ENCODE data around the gene B4GALNT3. TPM values are rescaled to one million over a fixed set of nuclear protein-coding genes. Genes with fewer than 3 reads are reported as not detected.

The B4GALNT3 gene
- total RNA-seq, 2 experiments from 2014 or later = 0.37 to 0.64 TPM

- Mint-ChIP-seq H3K36me3 (no peaks in the 10 kb centered on the region), H3K4me1 (peaks cover 16% of the 10 kb centered on the region), H3K9me3 (ENCODE audit: low read depth) (no peaks in the 10 kb centered on the region), H3K27ac (no peak overlapping the region), H3K27me3 (peaks cover 71% of the 10 kb centered on the region), H3K4me3 (peak overlapping the region; percentile 65)
- CTCF ChIA-PET = interaction anchor here (4.0 kb wide), 1 partner anchor 89 kb away, joined by 17 read pairs; no protein-coding TSS in a partner anchor
- ATAC-seq (no peak), DNase-seq (no peak)
These were observed 699 bp upstream of the B4GALNT3 start for GRCh38 chr12:459050-459429.

- CTCF ChIA-PET = interaction anchor here (0.8 to 4.6 kb wide), 5 partner anchors 7 to 90 kb away, joined by 4 to 37 read pairs (median 15); no protein-coding TSS in a partner anchor
- Mint-ChIP-seq H3K4me3 (peak overlapping the region; percentile 68), H3K27me3 (peaks cover 77% of the 10 kb centered on the region), H3K9me3 (ENCODE audit: low read depth) (no peaks in the 10 kb centered on the region), H3K4me1 (peaks cover 16% of the 10 kb centered on the region), H3K36me3 (no peaks in the 10 kb centered on the region), H3K27ac (no peak overlapping the region)
- DNase-seq = peak; percentile 53
- ATAC-seq = peak; percentile 84
These were observed 807 bp downstream of the B4GALNT3 start for GRCh38 chr12:460261-461230.

GRCh38 chr12:461425-461824, 1.7 kb downstream of the B4GALNT3 start:
- CTCF ChIA-PET = interaction anchor here (3.4 to 4.6 kb wide), 2 partner anchors 8 to 86 kb away, joined by 15 to 37 read pairs; no protein-coding TSS in a partner anchor
- Mint-ChIP-seq H3K4me3 (peak overlapping the region; percentile 68), H3K9me3 (ENCODE audit: low read depth) (no peaks in the 10 kb centered on the region), H3K27me3 (peaks cover 70% of the 10 kb centered on the region), H3K4me1 (peaks cover 16% of the 10 kb centered on the region), H3K36me3 (no peaks in the 10 kb centered on the region), H3K27ac (no peak overlapping the region)
- ATAC-seq (no peak), DNase-seq (no peak)

GRCh38 chr12:462936-463705, 3.4 kb downstream of the B4GALNT3 start:
- Mint-ChIP-seq H3K36me3 (no peaks in the 10 kb centered on the region), H3K27ac (no peak overlapping the region), H3K4me3 (no peak overlapping the region), H3K4me1 (peaks cover 12% of the 10 kb centered on the region), H3K9me3 (ENCODE audit: low read depth) (no peaks in the 10 kb centered on the region), H3K27me3 (peaks cover 53% of the 10 kb centered on the region)
- DNase-seq (no peak), ATAC-seq (no peak)
- CTCF ChIA-PET = interaction anchor here (3.4 to 4.6 kb wide), 2 partner anchors 10 to 84 kb away, joined by 15 to 37 read pairs; no protein-coding TSS in a partner anchor

- peaks cover 42% of the 10 kb centered on the region for H3K27me3 Mint-ChIP-seq
- no peak overlapping the region for H3K27ac Mint-ChIP-seq
- H3K4me3 Mint-ChIP-seq = no peak overlapping the region
- H3K9me3 Mint-ChIP-seq (ENCODE audit: low read depth) = no peaks in the 10 kb centered on the region
- H3K36me3 Mint-ChIP-seq = no peaks in the 10 kb centered on the region
- no peak for ATAC-seq
- H3K4me1 Mint-ChIP-seq = peaks cover 16% of the 10 kb centered on the region
- no peak for DNase-seq
- CTCF ChIA-PET = interaction anchor here (0.7 to 4.6 kb wide), 5 partner anchors 9 to 90 kb away, joined by 3 to 37 read pairs (median 5); no protein-coding TSS in a partner anchor
These were observed 4.9 kb downstream of the B4GALNT3 start for GRCh38 chr12:464484-465267.

GRCh38 chr12:466039-466438, 6.3 kb downstream of the B4GALNT3 start:
- Mint-ChIP-seq H3K27me3 (peaks cover 39% of the 10 kb centered on the region), H3K36me3 (no peaks in the 10 kb centered on the region), H3K27ac (no peak overlapping the region), H3K4me1 (peaks cover 14% of the 10 kb centered on the region), H3K4me3 (no peak overlapping the region), H3K9me3 (ENCODE audit: low read depth) (no peaks in the 10 kb centered on the region)
- no peak for ATAC-seq
- DNase-seq = no peak
- CTCF ChIA-PET = no interaction called here

- no peaks in the 10 kb centered on the region for H3K36me3 Mint-ChIP-seq
- no peak overlapping the region for H3K4me3 Mint-ChIP-seq
- no peaks in the 10 kb centered on the region for H3K9me3 Mint-ChIP-seq (ENCODE audit: low read depth)
- H3K27ac Mint-ChIP-seq = no peak overlapping the region
- peaks cover 12% of the 10 kb centered on the region for H3K4me1 Mint-ChIP-seq
- DNase-seq (no peak), ATAC-seq (no peak)
- H3K27me3 Mint-ChIP-seq = peaks cover 32% of the 10 kb centered on the region
- CTCF ChIA-PET = no interaction called here
These were observed 7.0 kb downstream of the B4GALNT3 start for GRCh38 chr12:466762-467161.

GRCh38 chr12:467591-467990, 7.9 kb downstream of the B4GALNT3 start:
- ATAC-seq = no peak
- peaks cover 24% of the 10 kb centered on the region for H3K27me3 Mint-ChIP-seq
- H3K4me3 Mint-ChIP-seq = no peak overlapping the region
- CTCF ChIA-PET = no interaction called here
- no peak overlapping the region for H3K27ac Mint-ChIP-seq
- no peak for DNase-seq
- H3K4me1 Mint-ChIP-seq = peaks cover 12% of the 10 kb centered on the region
- H3K9me3 Mint-ChIP-seq (ENCODE audit: low read depth) = no peaks in the 10 kb centered on the region
- H3K36me3 Mint-ChIP-seq = no peaks in the 10 kb centered on the region

- H3K9me3 Mint-ChIP-seq (ENCODE audit: low read depth) = no peaks in the 10 kb centered on the region
- DNase-seq = no peak
- H3K4me3 Mint-ChIP-seq = no peak overlapping the region
- no peak overlapping the region for H3K27ac Mint-ChIP-seq
- peaks cover 19% of the 10 kb centered on the region for H3K27me3 Mint-ChIP-seq
- ATAC-seq = no peak
- no peaks in the 10 kb centered on the region for H3K36me3 Mint-ChIP-seq
- CTCF ChIA-PET = interaction anchor here (1.0 to 1.5 kb wide), 5 partner anchors 10 to 79 kb away, joined by 3 to 6 read pairs (median 3); no protein-coding TSS in a partner anchor
- H3K4me1 Mint-ChIP-seq = peaks cover 18% of the 10 kb centered on the region
These were observed 9.1 kb downstream of the B4GALNT3 start for GRCh38 chr12:468671-469389.

GRCh38 chr12:470133-470532, 10.4 kb downstream of the B4GALNT3 start:
- DNase-seq (no peak), ATAC-seq (no peak)
- CTCF ChIA-PET = interaction anchor here (1.3 to 1.5 kb wide), 2 partner anchors 17 to 23 kb away, joined by 3 to 6 read pairs; no protein-coding TSS in a partner anchor
- H3K4me3 Mint-ChIP-seq = no peak overlapping the region
- no peaks in the 10 kb centered on the region for H3K9me3 Mint-ChIP-seq (ENCODE audit: low read depth)
- no peaks in the 10 kb centered on the region for H3K36me3 Mint-ChIP-seq
- H3K27me3 Mint-ChIP-seq = peaks cover 13% of the 10 kb centered on the region
- no peak overlapping the region for H3K27ac Mint-ChIP-seq
- H3K4me1 Mint-ChIP-seq = peaks cover 18% of the 10 kb centered on the region

GRCh38 chr12:473198-473597, 13.5 kb downstream of the B4GALNT3 start:
- no peak overlapping the region for H3K4me3 Mint-ChIP-seq
- no peaks in the 10 kb centered on the region for H3K9me3 Mint-ChIP-seq (ENCODE audit: low read depth)
- peaks cover 19% of the 10 kb centered on the region for H3K27me3 Mint-ChIP-seq
- no peak overlapping the region for H3K27ac Mint-ChIP-seq
- H3K36me3 Mint-ChIP-seq = no peaks in the 10 kb centered on the region
- CTCF ChIA-PET = interaction anchor here (1.3 to 1.5 kb wide), 2 partner anchors 23 to 63 kb away, joined by 3 to 4 read pairs; no protein-coding TSS in a partner anchor
- ATAC-seq (no peak), DNase-seq (no peak)
- H3K4me1 Mint-ChIP-seq = peaks cover 20% of the 10 kb centered on the region
